ENCODE measurements around the gene ZNF429.

The ZNF429 gene

GRCh38 chr19:21604351-21604926 is 99.0 kb downstream of the ZNF429 start:
- Histone ChIP-seq H3K27ac (replicated peaks) (no peak overlapping the region), H3K4me3 (replicated peaks; ENCODE audit: insufficient read depth, low read length) (peak overlapping the region; percentile 37), H3K27me3 (ENCODE audit: insufficient read depth, poor library complexity, severe bottlenecking) (no peaks in the 10 kb centered on the region)
- TF ChIP-seq CTCF (IDR thresholded peaks at IDR 0.05; ENCODE audit: insufficient read depth, low read length) (no peak), SPI1 (IDR thresholded peaks at IDR 0.05; ENCODE audit: borderline replicate concordance, low read depth) (no peak), REST (IDR thresholded peaks at IDR 0.05; ENCODE audit: insufficient replicate concordance, low read depth) (no peak), GABPA (IDR thresholded peaks at IDR 0.05; ENCODE audit: low read depth) (no peak), POLR2AphosphoS5 (IDR thresholded peaks at IDR 0.05; ENCODE audit: low read depth) (no peak)
- no peak for DNase-seq (ENCODE audit: low read depth in 1 of 2, low spot score in 1 of 2)
